ENCODE measurements around the gene JAZF1. TPM values are rescaled to one million over a fixed set of nuclear protein-coding genes. Genes with fewer than 3 reads are reported as not detected.

Gene JAZF1
- polyA plus RNA-seq, 1 experiment = 11.6 TPM

GRCh38 chr7:27872356-27873275, 308.0 kb downstream of the JAZF1 start:
- no peak overlapping the region for H3K4me3 ChIP-seq (ENCODE audit: low read depth, low read length)
- H3K27me3 ChIP-seq (ENCODE audit: control insufficient read depth, insufficient read depth, low read length) = no peaks in the 10 kb centered on the region
- CTCF ChIA-PET = no interaction called here
- POLR2A ChIA-PET = no interaction called here
- no peak for DNase-seq (ENCODE audit: low read depth)
- TF ChIP-seq CTCF (IDR thresholded peaks at IDR 0.05; ENCODE audit: insufficient read depth, low read depth, low read length) = no peak
- H3K36me3 ChIP-seq (ENCODE audit: control insufficient read depth, insufficient read depth, low read length) = no peaks in the 10 kb centered on the region

GRCh38 chr7:27871866-27872265, 308.7 kb downstream of the JAZF1 start:
- no peak for DNase-seq (ENCODE audit: low read depth)
- no peaks in the 10 kb centered on the region for H3K27me3 ChIP-seq (ENCODE audit: control insufficient read depth, insufficient read depth, low read length)
- no peaks in the 10 kb centered on the region for H3K36me3 ChIP-seq (ENCODE audit: control insufficient read depth, insufficient read depth, low read length)
- TF ChIP-seq CTCF (IDR thresholded peaks at IDR 0.05; ENCODE audit: insufficient read depth, low read depth, low read length) = no peak
- no peak overlapping the region for H3K4me3 ChIP-seq (ENCODE audit: low read depth, low read length)
- ChIA-PET CTCF (interaction anchor here (0.6 to 0.8 kb wide), 2 partner anchors 10 to 1025 kb away, joined by 3 read pairs; no protein-coding TSS in a partner anchor), POLR2A (no interaction called here)

- no peaks in the 10 kb centered on the region for H3K27me3 ChIP-seq (ENCODE audit: control insufficient read depth, insufficient read depth, low read length)
- no peak for TF ChIP-seq CTCF (IDR thresholded peaks at IDR 0.05; ENCODE audit: insufficient read depth, low read depth, low read length)
- H3K4me3 ChIP-seq (ENCODE audit: low read depth, low read length) = no peak overlapping the region
- DNase-seq (ENCODE audit: low read depth) = no peak
- CTCF ChIA-PET = interaction anchor here (0.6 to 0.8 kb wide), 2 partner anchors 9 to 1026 kb away, joined by 3 read pairs; no protein-coding TSS in a partner anchor
- POLR2A ChIA-PET = no interaction called here
- H3K36me3 ChIP-seq (ENCODE audit: control insufficient read depth, insufficient read depth, low read length) = no peaks in the 10 kb centered on the region
Measured at GRCh38 chr7:27871086-27871485, 309.5 kb downstream of the JAZF1 start.

GRCh38 chr7:27870595-27870994, 310.0 kb downstream of the JAZF1 start:
- ChIA-PET POLR2A (no interaction called here), CTCF (no interaction called here)
- Histone ChIP-seq H3K27me3 (ENCODE audit: control insufficient read depth, insufficient read depth, low read length) (no peaks in the 10 kb centered on the region), H3K4me3 (ENCODE audit: low read depth, low read length) (no peak overlapping the region), H3K36me3 (ENCODE audit: control insufficient read depth, insufficient read depth, low read length) (no peaks in the 10 kb centered on the region)
- no peak for TF ChIP-seq CTCF (IDR thresholded peaks at IDR 0.05; ENCODE audit: insufficient read depth, low read depth, low read length)
- DNase-seq (ENCODE audit: low read depth) = no peak

GRCh38 chr7:27869056-27869455, 311.5 kb downstream of the JAZF1 start:
- no peaks in the 10 kb centered on the region for H3K27me3 ChIP-seq (ENCODE audit: control insufficient read depth, insufficient read depth, low read length)
- no peak overlapping the region for H3K4me3 ChIP-seq (ENCODE audit: low read depth, low read length)
- POLR2A ChIA-PET = no interaction called here
- CTCF ChIA-PET = no interaction called here
- H3K36me3 ChIP-seq (ENCODE audit: control insufficient read depth, insufficient read depth, low read length) = no peaks in the 10 kb centered on the region
- no peak for TF ChIP-seq CTCF (IDR thresholded peaks at IDR 0.05; ENCODE audit: insufficient read depth, low read depth, low read length)
- no peak for DNase-seq (ENCODE audit: low read depth)

All from BJ (cell line).